ENCODE measurements around the gene RAMP3.

Gene RAMP3

DNA sequence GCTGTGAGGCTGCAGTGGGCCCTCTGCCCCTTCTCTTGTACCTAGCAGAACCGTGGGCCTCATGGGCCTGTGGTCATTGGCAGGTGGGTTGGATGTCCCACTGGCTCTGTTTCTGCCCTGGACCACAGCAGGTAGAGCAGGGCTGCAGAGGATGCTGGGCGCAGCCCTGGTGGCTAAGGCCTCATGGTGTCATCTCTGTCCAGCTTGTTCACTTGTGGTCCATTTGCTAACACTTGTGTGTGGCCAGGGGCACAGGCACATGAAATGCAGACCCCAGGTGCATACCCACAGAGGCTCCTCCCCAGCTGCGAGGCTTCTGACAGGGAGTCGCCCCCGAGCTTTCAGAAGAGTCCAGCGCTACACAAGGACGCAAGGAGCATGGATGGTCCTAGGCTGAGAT lies 23.7 kb upstream of the RAMP3 start:
- Histone ChIP-seq H3K9ac (ENCODE audit: low read depth, low read length) (no peak overlapping the region), H3K27me3 (ENCODE audit: insufficient read depth, low read length) (no peaks in the 10 kb centered on the region; the same call in 1 of the 2 replicates), H3K36me3 (ENCODE audit: insufficient read depth, low read depth, low read length) (no peaks in the 10 kb centered on the region), H3K9me3 (ENCODE audit: insufficient read depth, low read depth, low read length) (no peaks in the 10 kb centered on the region), H3K27ac (ENCODE audit: low read length) (no peak overlapping the region), H3K4me3 (ENCODE audit: low read length) (no peak overlapping the region), H3K4me1 (ENCODE audit: insufficient read depth, low read length) (no peaks in the 10 kb centered on the region)

DNA sequence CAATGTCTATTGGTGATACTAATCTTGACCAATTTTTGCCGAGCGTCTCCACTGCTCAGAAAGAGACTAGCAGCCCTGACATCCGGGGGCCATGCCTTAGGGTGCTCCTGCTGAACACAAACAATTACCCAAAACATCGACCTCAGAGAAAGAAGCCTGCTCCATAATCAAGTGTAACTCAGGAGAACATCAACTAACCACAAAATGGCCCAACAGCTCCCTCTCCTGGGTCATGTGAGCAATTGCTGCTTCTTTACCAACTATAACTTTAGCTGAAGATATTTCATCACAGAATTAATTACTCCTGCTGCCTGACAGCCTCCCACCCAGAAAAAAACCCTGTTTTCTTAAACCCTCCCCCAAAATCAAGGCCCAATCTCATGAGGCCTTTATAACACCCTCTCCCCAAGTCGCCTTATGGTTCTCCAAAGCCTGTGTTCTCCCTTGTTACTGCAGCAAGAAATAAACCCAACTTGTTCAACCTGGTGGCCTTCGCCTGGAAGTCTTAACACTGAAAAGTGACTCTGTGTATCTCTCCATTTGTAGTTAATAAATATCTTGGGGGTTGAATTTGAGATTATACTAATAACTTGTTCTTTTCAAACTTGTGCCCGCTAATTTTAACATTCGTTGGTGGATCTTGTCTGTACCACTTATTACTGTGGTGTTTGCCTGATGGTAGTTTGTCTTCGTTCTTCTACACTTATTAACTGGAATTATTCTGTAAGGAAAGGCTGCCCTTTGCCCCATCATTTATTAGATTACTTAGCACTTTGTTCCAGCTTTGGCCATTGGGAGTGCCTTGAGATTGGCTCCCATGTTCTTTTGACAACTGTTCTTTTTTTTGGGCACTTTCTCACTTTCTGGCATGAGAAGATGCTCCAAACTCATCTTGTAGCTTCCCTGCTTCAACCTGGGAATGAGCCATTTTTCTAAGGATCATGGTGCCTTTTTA lies 21.2 kb upstream of the RAMP3 start:
- Histone ChIP-seq H3K27me3 (ENCODE audit: insufficient read depth, low read length) (no peaks in the 10 kb centered on the region; the same call in 1 of the 2 replicates), H3K4me3 (ENCODE audit: low read length) (no peak overlapping the region), H3K27ac (ENCODE audit: low read length) (no peak overlapping the region), H3K9ac (ENCODE audit: low read depth, low read length) (no peak overlapping the region), H3K36me3 (ENCODE audit: insufficient read depth, low read depth, low read length) (no peaks in the 10 kb centered on the region), H3K9me3 (ENCODE audit: insufficient read depth, low read depth, low read length) (no peaks in the 10 kb centered on the region), H3K4me1 (ENCODE audit: insufficient read depth, low read length) (no peaks in the 10 kb centered on the region)

DNA sequence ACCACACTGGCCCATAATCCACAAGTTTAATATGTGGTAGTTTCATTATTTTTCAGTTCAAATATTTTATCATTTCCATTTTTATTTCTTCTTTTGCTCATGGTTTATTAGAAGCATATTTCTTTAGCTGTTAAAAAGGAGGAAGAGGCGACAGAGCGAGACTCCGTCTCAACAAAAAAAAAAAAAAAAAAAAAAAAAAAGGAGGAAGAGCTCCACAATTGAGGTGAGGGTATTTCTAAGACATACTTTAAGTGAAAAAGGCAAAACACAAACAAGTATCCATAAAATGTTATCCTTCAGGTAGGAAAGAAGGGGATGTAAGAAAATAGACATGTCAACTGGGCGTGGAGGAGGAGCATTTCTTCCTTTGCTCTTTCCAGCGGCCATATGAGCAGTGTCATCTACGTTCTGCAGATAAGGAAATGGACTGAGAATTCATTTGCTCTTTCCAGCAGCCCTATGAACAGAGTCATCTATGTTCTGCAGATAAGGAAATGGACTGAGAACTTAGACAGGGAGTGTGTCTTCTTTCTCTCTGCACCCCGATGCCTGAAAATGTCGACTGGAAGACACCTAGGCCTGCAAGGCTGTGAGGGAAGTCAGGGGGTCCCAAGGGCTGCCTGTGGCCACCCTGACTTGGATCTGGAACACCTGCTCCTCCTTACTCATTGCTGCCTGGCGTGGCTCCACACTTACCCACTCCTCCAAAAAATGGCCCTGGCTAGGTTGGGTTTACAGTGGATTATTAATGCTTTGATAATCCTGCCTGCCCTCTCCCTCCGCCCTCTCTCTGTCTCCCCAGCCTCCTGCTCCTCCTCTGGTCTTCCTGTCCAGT lies 18.9 kb upstream of the RAMP3 start:
- Histone ChIP-seq H3K4me3 (ENCODE audit: low read length) (no peak overlapping the region), H3K9ac (ENCODE audit: low read depth, low read length) (no peak overlapping the region), H3K27me3 (ENCODE audit: insufficient read depth, low read length) (no peaks in the 10 kb centered on the region; the same call in 1 of the 2 replicates), H3K9me3 (ENCODE audit: insufficient read depth, low read depth, low read length) (no peaks in the 10 kb centered on the region), H3K36me3 (ENCODE audit: insufficient read depth, low read depth, low read length) (no peaks in the 10 kb centered on the region), H3K4me1 (ENCODE audit: insufficient read depth, low read length) (no peaks in the 10 kb centered on the region), H3K27ac (ENCODE audit: low read length) (no peak overlapping the region)

DNA sequence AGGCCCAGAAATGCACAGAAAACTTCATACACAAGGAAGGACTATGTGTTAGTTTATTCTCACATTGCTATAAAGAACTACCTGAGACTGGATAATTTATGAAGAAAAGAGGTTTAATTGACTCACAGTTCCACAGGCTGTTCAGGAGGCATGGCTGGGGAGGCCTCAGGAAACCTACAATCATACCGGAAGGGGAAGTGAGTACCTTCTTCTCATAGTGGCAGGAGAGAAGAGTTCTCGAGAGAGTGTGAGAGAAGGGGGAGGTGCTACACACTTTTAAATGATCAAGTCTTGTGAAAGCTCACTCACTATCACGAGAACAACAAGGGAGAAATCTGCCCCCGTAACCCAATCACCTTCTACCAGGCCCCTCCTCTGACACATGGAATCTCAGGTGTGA lies 16.8 kb upstream of the RAMP3 start:
- Histone ChIP-seq H3K27me3 (ENCODE audit: insufficient read depth, low read length) (no peaks in the 10 kb centered on the region; the same call in 1 of the 2 replicates), H3K4me3 (ENCODE audit: low read length) (no peak overlapping the region), H3K4me1 (ENCODE audit: insufficient read depth, low read length) (no peaks in the 10 kb centered on the region), H3K9me3 (ENCODE audit: insufficient read depth, low read depth, low read length) (no peaks in the 10 kb centered on the region), H3K9ac (ENCODE audit: low read depth, low read length) (no peak overlapping the region), H3K36me3 (ENCODE audit: insufficient read depth, low read depth, low read length) (no peaks in the 10 kb centered on the region), H3K27ac (ENCODE audit: low read length) (no peak overlapping the region)

DNA sequence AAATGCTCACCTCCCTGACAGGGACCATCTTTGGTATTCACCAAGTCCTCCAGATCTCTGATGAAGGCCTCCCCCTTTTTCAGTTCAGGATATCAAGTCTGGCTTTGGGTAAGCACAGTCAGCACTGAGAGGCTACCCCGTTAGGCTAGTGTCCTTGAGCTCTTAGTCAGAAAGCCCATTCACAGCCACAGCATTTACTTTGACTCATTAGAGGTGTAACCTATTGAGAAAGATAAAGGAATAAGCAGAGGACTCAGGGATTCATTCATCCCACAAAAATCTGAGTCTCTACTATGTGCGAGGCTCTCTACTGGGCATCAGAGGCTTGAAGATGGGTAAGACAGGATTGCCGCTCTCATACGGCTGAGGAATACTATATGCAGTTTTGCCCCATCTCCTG lies 14.0 kb upstream of the RAMP3 start:
- Histone ChIP-seq H3K27ac (ENCODE audit: low read length) (no peak overlapping the region), H3K4me3 (ENCODE audit: low read length) (no peak overlapping the region), H3K27me3 (ENCODE audit: insufficient read depth, low read length) (no peaks in the 10 kb centered on the region), H3K9me3 (ENCODE audit: insufficient read depth, low read depth, low read length) (no peaks in the 10 kb centered on the region), H3K36me3 (ENCODE audit: insufficient read depth, low read depth, low read length) (no peaks in the 10 kb centered on the region), H3K9ac (ENCODE audit: low read depth, low read length) (no peak overlapping the region), H3K4me1 (ENCODE audit: insufficient read depth, low read length) (no peaks in the 10 kb centered on the region)

DNA sequence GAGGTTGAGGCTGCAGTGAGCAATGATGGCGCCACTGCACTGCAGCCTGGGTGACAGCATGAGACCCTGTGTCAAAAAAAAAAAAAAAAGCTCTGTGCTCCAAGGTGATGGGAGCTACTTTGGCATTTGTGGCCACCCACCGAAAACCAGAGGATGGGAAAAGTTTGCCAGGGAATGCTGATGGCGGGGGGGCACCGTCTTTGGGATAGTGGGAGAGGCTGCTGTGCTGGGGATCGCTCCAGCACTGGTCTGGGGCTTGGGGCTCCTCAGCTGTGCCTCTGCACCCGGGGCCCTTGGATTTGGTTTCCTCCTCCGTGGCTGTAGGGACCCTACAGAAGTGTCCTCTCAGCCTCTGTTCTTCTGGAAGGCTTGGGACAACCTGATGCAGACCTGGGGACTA lies 11.7 kb upstream of the RAMP3 start:
- H3K27ac ChIP-seq (ENCODE audit: low read length), result no peak overlapping the region
- no peaks in the 10 kb centered on the region for H3K36me3 ChIP-seq (ENCODE audit: insufficient read depth, low read depth, low read length)
- H3K4me1 ChIP-seq (ENCODE audit: insufficient read depth, low read length), result no peaks in the 10 kb centered on the region
- H3K4me3 ChIP-seq (ENCODE audit: low read length), result no peak overlapping the region
- no peak overlapping the region for H3K9ac ChIP-seq (ENCODE audit: low read depth, low read length)
- H3K9me3 ChIP-seq (ENCODE audit: insufficient read depth, low read depth, low read length), result no peaks in the 10 kb centered on the region
- no peaks in the 10 kb centered on the region for H3K27me3 ChIP-seq (ENCODE audit: insufficient read depth, low read length)

DNA sequence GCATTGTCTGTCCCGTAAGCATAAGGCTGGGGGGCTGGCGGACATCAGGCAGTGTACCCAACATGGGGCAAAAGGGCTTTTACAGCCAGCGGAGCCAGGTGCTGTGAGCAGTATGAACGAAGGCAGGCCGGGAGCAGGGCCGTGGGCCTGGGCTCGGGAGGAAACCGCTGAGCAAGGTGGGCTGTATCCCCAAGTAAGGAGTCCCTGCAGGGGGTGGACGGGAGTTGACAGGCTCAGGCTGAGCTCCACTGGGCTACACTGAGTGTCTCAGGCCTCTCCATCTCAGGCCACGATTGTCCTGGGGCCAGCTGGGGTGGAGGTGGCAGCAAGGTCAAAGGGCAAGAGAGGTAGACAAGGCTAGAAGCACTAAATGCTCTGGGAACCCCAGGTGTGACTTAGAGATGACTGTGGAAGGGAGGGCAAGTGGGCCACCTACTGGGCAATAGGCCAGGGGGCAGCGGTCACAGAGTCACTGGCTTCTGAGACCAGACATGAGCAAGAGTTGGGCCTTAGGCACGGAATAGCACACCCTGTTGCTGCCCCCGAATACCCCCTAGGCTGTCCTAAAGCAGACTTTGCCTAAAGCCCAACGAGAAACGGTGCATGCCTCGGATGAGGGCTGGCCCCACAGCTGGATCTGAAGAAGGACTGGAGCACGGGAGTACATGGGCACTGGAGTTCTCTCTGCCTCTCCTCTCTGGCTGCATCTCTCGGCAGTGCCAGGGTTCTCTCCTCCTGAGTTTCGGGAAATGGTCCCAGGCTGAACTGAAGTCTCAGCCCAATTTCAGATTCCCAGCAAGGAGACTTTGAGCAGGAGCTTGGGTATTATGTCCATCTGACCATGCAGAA lies 10.8 kb upstream of the RAMP3 start:
- H3K9ac ChIP-seq (ENCODE audit: low read depth, low read length), result no peak overlapping the region
- H3K4me1 ChIP-seq (ENCODE audit: insufficient read depth, low read length), result no peaks in the 10 kb centered on the region
- no peaks in the 10 kb centered on the region for H3K27me3 ChIP-seq (ENCODE audit: insufficient read depth, low read length)
- H3K4me3 ChIP-seq (ENCODE audit: low read length), result no peak overlapping the region
- H3K27ac ChIP-seq (ENCODE audit: low read length), result no peak overlapping the region
- no peaks in the 10 kb centered on the region for H3K36me3 ChIP-seq (ENCODE audit: insufficient read depth, low read depth, low read length)
- no peaks in the 10 kb centered on the region for H3K9me3 ChIP-seq (ENCODE audit: insufficient read depth, low read depth, low read length)

DNA sequence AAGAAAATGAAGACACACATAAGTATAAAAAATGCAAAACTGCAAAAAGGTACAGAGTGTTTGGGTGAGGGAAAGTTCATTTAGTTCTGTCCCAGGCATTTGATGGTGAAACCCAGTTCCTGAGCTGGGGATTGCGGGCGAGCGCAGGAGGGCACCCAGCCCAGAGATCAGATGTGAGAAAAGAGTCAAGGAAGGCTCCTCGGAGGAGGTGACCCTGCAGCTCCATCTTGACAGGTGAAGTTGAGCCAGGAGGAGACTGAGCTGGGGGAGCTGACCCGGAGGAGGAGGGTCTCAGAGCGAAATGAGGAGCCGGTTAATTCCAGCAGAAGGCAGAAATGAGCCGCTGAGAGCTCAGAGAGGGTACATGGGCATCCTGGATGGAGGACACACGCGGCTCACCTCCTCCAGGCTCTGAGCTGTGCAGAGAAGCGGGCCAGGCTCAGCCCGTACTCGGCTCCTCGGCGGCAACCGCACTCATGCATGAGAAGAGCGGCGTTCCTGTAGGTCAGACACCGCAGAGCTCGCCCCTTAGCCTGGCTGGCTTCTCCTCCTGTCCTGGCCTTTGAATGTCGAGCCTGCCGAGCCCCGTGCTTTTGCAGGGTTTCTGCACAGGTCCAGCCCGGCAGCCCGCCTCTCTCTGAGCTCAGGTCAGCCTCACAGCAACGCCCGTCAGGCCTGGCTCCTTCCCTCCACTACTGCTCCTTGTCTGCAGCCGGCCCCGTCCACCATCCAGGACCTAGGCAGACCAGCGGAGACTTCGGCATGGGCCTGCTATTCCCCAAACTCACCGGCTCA lies 9.5 kb upstream of the RAMP3 start:
- H3K9ac ChIP-seq (ENCODE audit: low read depth, low read length), result no peak overlapping the region
- H3K9me3 ChIP-seq (ENCODE audit: insufficient read depth, low read depth, low read length), result no peaks in the 10 kb centered on the region
- H3K4me1 ChIP-seq (ENCODE audit: insufficient read depth, low read length), result no peaks in the 10 kb centered on the region
- H3K36me3 ChIP-seq (ENCODE audit: insufficient read depth, low read depth, low read length), result no peaks in the 10 kb centered on the region
- H3K27me3 ChIP-seq (ENCODE audit: insufficient read depth, low read length), result no peaks in the 10 kb centered on the region
- no peak overlapping the region for H3K4me3 ChIP-seq (ENCODE audit: low read length)
- no peak overlapping the region for H3K27ac ChIP-seq (ENCODE audit: low read length)

DNA sequence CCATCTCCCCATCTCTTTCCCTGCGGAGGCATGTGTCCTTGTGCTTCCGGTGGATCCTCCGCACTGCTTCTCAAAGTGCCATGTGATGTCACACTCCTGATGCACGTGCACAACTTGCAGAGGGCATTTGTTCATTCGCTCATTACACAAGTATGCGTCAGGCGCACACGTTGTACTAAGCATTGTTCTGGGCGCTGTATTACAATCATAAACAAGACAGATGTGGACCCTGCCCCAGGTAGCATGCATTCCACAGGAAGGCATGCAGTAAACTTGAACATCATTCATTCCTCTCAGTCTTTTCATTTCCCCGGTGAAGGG lies 9.0 kb upstream of the RAMP3 start:
- Histone ChIP-seq H3K27ac (ENCODE audit: low read length) (no peak overlapping the region), H3K9me3 (ENCODE audit: insufficient read depth, low read depth, low read length) (no peaks in the 10 kb centered on the region), H3K27me3 (ENCODE audit: insufficient read depth, low read length) (no peaks in the 10 kb centered on the region), H3K4me1 (ENCODE audit: insufficient read depth, low read length) (no peaks in the 10 kb centered on the region), H3K9ac (ENCODE audit: low read depth, low read length) (no peak overlapping the region), H3K36me3 (ENCODE audit: insufficient read depth, low read depth, low read length) (no peaks in the 10 kb centered on the region), H3K4me3 (ENCODE audit: low read length) (no peak overlapping the region)

DNA sequence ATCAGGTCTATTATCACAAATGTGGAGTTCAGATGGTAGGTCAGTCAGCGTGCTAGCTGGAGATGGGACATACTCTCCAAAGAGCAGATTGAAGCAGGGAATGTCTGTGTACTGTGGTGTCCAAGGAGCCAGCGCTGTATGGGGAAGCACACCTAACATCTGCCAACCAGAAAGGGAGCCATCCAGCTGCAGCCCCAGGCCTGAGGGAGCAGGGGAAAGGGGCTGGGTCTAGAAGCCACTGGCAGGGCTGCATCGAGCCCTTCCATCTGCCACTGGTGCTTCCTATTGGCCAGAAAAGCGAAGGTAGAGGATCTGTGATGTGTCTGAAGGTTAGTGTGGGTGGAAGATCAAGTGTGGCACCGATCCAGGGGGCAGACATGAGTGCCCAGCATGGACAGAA lies 8.0 kb upstream of the RAMP3 start:
- Histone ChIP-seq H3K27me3 (ENCODE audit: insufficient read depth, low read length) (no peaks in the 10 kb centered on the region), H3K4me1 (ENCODE audit: insufficient read depth, low read length) (no peaks in the 10 kb centered on the region), H3K9me3 (ENCODE audit: insufficient read depth, low read depth, low read length) (no peaks in the 10 kb centered on the region), H3K27ac (ENCODE audit: low read length) (no peak overlapping the region), H3K36me3 (ENCODE audit: insufficient read depth, low read depth, low read length) (no peaks in the 10 kb centered on the region), H3K9ac (ENCODE audit: low read depth, low read length) (no peak overlapping the region), H3K4me3 (ENCODE audit: low read length) (no peak overlapping the region)

DNA sequence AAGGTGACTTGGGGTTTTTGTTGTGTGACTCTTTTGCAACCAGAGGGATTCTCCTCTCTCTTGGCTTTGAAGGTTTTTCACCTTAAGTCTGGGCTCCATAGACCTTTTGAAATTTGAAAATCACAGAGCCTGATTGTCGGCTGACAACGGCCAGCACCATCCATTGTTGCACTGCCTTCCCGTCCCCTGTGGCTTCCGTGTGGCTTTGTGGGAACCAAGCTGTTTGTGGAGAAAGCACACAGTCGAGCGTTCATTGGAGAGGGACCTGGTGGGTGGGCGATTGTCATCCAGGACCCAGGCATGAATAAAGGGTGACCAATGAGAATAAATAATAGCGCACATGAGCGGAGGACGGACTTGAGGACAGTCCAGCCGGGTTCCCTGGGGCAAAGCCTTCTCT lies 7.4 kb upstream of the RAMP3 start:
- Histone ChIP-seq H3K9me3 (ENCODE audit: insufficient read depth, low read depth, low read length) (no peaks in the 10 kb centered on the region), H3K9ac (ENCODE audit: low read depth, low read length) (no peak overlapping the region), H3K27me3 (ENCODE audit: insufficient read depth, low read length) (no peaks in the 10 kb centered on the region), H3K4me1 (ENCODE audit: insufficient read depth, low read length) (no peaks in the 10 kb centered on the region), H3K4me3 (ENCODE audit: low read length) (no peak overlapping the region), H3K36me3 (ENCODE audit: insufficient read depth, low read depth, low read length) (no peaks in the 10 kb centered on the region), H3K27ac (ENCODE audit: low read length) (no peak overlapping the region)
